A549 treated with Mapracorat at 1 μM for 4 hours (cell line): ENCODE results near the gene METTL23. TPM values are rescaled to one million over a fixed set of nuclear protein-coding genes. Genes with fewer than 3 reads are reported as not detected.

Experiments used
- total RNA-seq: library from RNA; stranded (reverse); fragments of 200-300 nt; extraction: Qiagen RNA extraction; gene quantifications from 5 replicates; pipeline ENCODE4 v1.2.3, GENCODE V29; 2022

METTL23 gene
- total RNA-seq, result 56.4 to 59.8 TPM (median 59.0 TPM) in 5 replicates

GRCh38 chr17:76726776-76727718 lies at the start of gene METTL23:
TSS of gene METTL23 (plus strand) at chr17:76726839. CDS start at chr17:76729711, 2,872 bp downstream.

GRCh38 chr17:76710863-76711611 lies 15.6 kb upstream of the METTL23 start, which contains the start of gene MXRA7:
TSS of gene MXRA7 (minus strand) at chr17:76710965. CDS start at chr17:76710946, 19 bp downstream.

GRCh38 chr17:76726231-76726775 lies 336 bp upstream of the METTL23 start, which contains the start of gene JMJD6:
TSS of gene JMJD6 (minus strand) at chr17:76726606. CDS start at chr17:76726475, 131 bp downstream.

GRCh38 chr17:76737082-76737675 lies 10.5 kb downstream of the METTL23 start, which contains the start of gene SRSF2:
TSS of gene SRSF2 (minus strand) at chr17:76737331. CDS start at chr17:76737160, 171 bp downstream.

GRCh38 chr17:76737676-76738467 lies 11.2 kb downstream of the METTL23 start, which contains the start of gene MFSD11:
TSS of gene MFSD11 (plus strand) at chr17:76738119. CDS start at chr17:76738353, 234 bp downstream.

Other genes starting within 250 kb of the METTL23 start
- 45.2 to 69.1 TPM (median 63.0 TPM) in 5 replicates for gene RHBDF2, start 225.4 kb upstream of the METTL23 start, total RNA-seq
- 0.60 to 1.8 TPM (median 1.1 TPM) in 5 replicates for gene CYGB, start 189.1 kb upstream of the METTL23 start, total RNA-seq
- not detected in 5 replicates for gene PRCD, start 186.8 kb upstream of the METTL23 start, total RNA-seq
- gene ST6GALNAC2, start 141.0 kb upstream of the METTL23 start, total RNA-seq, result 0.23 to 0.61 TPM (median 0.33 TPM) in 5 replicates
- gene ST6GALNAC1, start 83.1 kb upstream of the METTL23 start, total RNA-seq, result 0.21 to 0.49 TPM (median 0.37 TPM) in 5 replicates
- 58.0 to 75.0 TPM (median 65.0 TPM) in 5 replicates for gene MXRA7, start 15.9 kb upstream of the METTL23 start, total RNA-seq
- gene JMJD6, start 233 bp upstream of the METTL23 start, total RNA-seq, result 72.6 to 78.6 TPM (median 75.6 TPM) in 5 replicates
- gene SRSF2, start 10.5 kb downstream of the METTL23 start, total RNA-seq, result 395 to 461 TPM (median 439 TPM) in 5 replicates
- 19.4 to 21.8 TPM (median 20.4 TPM) in 5 replicates for gene MFSD11, start 11.3 kb downstream of the METTL23 start, total RNA-seq
- gene MGAT5B, start 141.6 kb downstream of the METTL23 start, total RNA-seq, result 15.2 to 23.1 TPM (median 22.1 TPM) in 5 replicates